ENCODE results near the gene MT1HL1.
"Not testable (repeated sequence)": the region's sequence is repeated elsewhere in the genome, so short reads cannot be mapped to it uniquely, and the experiment has no call there.

- not testable (repeated sequence) for TF ChIP-seq CTCF, POLR2AphosphoS5, POLR2A (IDR thresholded peaks at IDR 0.05)
These were observed 30.2 kb downstream of the MT1HL1 start for GRCh38 chr1:236974025-236974424.

All from sigmoid colon (tissue), 4 donors.